Panc1 (cell line): Measurements from ENCODE around the gene NUP37.

Experiments
- POLR2AphosphoS5 ChIP-seq: IDR thresholded peaks from 2 replicates; pipeline ENCODE4 v1.6.1; 2012; ENCODE audit warnings: mild to moderate bottlenecking, low read depth, low read length, moderate library complexity
- SIN3A ChIP-seq: IDR thresholded peaks from 2 replicates; pipeline ENCODE4 v1.6.1; 2012; ENCODE audit warnings: low read depth, mild to moderate bottlenecking, low read length, moderate library complexity, borderline replicate concordance; ENCODE audit not compliant: insufficient read depth
- TCF7L2 ChIP-seq: IDR thresholded peaks from 2 replicates; pipeline ENCODE4 v1.6.1; 2011; ENCODE audit warnings: mild to moderate bottlenecking, low read depth, low read length, inconsistent platforms
- TF ChIP-seq, protein P1 (sequence below): fragments of 450-650 bp; IDR thresholded peaks from 2 replicates; pipeline ENCODE4 v1.5.1; 2017; ENCODE audit warnings: mild to moderate bottlenecking
- TF ChIP-seq, protein P2 (sequence below), 2 experiments: IDR thresholded peaks; 2 replicates each; pipeline ENCODE4 v1.6.1; 2011 to 2012; ENCODE audit warnings: low read depth in 2 of 2, control low read depth in 1 of 2, low read length in 1 of 2, mild to moderate bottlenecking in 1 of 2, moderate library complexity in 1 of 2; ENCODE audit not compliant: insufficient read depth in 1 of 2

DNA sequence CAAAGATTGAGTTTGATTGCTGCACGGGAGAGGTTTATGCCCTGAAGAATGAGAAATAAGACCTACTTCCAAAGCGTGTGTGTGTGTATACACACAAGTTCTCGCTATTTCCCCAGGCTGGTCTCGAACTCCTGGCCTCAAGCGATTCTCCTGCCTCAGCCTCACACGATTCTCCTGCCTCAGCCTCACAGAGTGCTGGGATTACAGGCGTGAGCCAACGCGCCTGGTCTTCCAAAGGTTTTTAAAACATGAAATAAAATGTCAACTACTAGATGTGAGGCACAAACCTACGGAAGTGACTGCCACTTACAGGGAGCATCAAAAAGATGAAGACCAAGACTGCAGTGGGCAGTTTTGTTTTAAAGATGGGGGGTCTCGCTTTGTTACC lies 57.5 kb downstream of the NUP37 start:
- TF ChIP-seq, protein P1, sequence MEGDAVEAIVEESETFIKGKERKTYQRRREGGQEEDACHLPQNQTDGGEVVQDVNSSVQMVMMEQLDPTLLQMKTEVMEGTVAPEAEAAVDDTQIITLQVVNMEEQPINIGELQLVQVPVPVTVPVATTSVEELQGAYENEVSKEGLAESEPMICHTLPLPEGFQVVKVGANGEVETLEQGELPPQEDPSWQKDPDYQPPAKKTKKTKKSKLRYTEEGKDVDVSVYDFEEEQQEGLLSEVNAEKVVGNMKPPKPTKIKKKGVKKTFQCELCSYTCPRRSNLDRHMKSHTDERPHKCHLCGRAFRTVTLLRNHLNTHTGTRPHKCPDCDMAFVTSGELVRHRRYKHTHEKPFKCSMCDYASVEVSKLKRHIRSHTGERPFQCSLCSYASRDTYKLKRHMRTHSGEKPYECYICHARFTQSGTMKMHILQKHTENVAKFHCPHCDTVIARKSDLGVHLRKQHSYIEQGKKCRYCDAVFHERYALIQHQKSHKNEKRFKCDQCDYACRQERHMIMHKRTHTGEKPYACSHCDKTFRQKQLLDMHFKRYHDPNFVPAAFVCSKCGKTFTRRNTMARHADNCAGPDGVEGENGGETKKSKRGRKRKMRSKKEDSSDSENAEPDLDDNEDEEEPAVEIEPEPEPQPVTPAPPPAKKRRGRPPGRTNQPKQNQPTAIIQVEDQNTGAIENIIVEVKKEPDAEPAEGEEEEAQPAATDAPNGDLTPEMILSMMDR: no peak
- no peak for TF ChIP-seq POLR2AphosphoS5
- TF ChIP-seq, protein P2, sequence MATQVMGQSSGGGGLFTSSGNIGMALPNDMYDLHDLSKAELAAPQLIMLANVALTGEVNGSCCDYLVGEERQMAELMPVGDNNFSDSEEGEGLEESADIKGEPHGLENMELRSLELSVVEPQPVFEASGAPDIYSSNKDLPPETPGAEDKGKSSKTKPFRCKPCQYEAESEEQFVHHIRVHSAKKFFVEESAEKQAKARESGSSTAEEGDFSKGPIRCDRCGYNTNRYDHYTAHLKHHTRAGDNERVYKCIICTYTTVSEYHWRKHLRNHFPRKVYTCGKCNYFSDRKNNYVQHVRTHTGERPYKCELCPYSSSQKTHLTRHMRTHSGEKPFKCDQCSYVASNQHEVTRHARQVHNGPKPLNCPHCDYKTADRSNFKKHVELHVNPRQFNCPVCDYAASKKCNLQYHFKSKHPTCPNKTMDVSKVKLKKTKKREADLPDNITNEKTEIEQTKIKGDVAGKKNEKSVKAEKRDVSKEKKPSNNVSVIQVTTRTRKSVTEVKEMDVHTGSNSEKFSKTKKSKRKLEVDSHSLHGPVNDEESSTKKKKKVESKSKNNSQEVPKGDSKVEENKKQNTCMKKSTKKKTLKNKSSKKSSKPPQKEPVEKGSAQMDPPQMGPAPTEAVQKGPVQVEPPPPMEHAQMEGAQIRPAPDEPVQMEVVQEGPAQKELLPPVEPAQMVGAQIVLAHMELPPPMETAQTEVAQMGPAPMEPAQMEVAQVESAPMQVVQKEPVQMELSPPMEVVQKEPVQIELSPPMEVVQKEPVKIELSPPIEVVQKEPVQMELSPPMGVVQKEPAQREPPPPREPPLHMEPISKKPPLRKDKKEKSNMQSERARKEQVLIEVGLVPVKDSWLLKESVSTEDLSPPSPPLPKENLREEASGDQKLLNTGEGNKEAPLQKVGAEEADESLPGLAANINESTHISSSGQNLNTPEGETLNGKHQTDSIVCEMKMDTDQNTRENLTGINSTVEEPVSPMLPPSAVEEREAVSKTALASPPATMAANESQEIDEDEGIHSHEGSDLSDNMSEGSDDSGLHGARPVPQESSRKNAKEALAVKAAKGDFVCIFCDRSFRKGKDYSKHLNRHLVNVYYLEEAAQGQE (IDR thresholded peaks at IDR 0.05; ENCODE audit: insufficient read depth in 1 of 2, low read depth in 2 of 2, low read length in 1 of 2): no peak
- no peak for TF ChIP-seq TCF7L2
- no peak for TF ChIP-seq SIN3A
